ENCODE results near the gene DAB1.

DAB1 gene

GRCh38 chr1:57450981-57451380, 27.1 kb upstream of the DAB1 start:
- ChIA-PET POLR2A (no interaction called here), CTCF (interaction anchor here (1.0 kb wide), 1 partner anchor 10 kb away, joined by 4 read pairs; no protein-coding TSS in a partner anchor)
- TF ChIP-seq NFRKB (IDR thresholded peaks at IDR 0.05) = no peak
- no peak for DNase-seq (ENCODE audit: extremely low spot score)

- POLR2A ChIA-PET = no interaction called here
- no peak for DNase-seq (ENCODE audit: extremely low spot score)
- TF ChIP-seq FOXK2 (IDR thresholded peaks at IDR 0.05) (no peak), FOXM1 (IDR thresholded peaks at IDR 0.05; ENCODE audit: borderline replicate concordance) (no peak), L3MBTL2 (conservative IDR thresholded peaks at IDR 0.05) (no peak), FOXA1 (IDR thresholded peaks at IDR 0.05) (no peak), LEF1 (IDR thresholded peaks at IDR 0.05; ENCODE audit: borderline replicate concordance) (no peak), CTBP1 (IDR thresholded peaks at IDR 0.05; ENCODE audit: borderline replicate concordance) (no peak), ELF4 (IDR thresholded peaks at IDR 0.05) (no peak), PKNOX1 (IDR thresholded peaks at IDR 0.05) (no peak), ARNT (IDR thresholded peaks at IDR 0.05) (no peak), ZNF384 (IDR thresholded peaks at IDR 0.05) (no peak), BHLHE40 (IDR thresholded peaks at IDR 0.05; ENCODE audit: borderline replicate concordance) (no peak), TARDBP (IDR thresholded peaks at IDR 0.05) (no peak)
- CTCF ChIA-PET = no interaction called here
Measured at GRCh38 chr1:57447551-57447950, 23.7 kb upstream of the DAB1 start.

DNA sequence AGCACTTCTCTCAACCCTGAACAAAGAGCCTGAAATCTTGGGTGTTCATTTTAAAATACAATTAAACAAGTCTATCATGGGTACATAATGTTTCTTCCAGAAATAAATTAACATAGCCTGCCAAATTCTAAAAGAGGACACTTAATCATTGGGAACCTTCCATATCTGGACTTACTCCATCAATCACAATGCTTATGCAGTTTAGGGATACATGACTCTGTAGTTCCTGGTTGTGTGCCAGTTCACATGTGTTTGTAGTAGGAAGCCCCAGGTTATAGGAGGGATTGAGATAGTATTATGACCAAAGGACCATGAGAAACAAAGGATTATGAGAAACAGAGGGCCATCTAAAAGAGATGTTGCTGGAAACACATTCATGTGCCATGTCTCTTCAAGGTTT, 19.1 kb upstream of the DAB1 start:
- CTCF ChIA-PET = no interaction called here
- DNase-seq (ENCODE audit: extremely low spot score) = no peak
- POLR2A ChIA-PET = no interaction called here
- TF ChIP-seq L3MBTL2 (conservative IDR thresholded peaks at IDR 0.05) (no peak), TARDBP (IDR thresholded peaks at IDR 0.05) (no peak), FOXM1 (IDR thresholded peaks at IDR 0.05; ENCODE audit: borderline replicate concordance) (no peak), SP1 (IDR thresholded peaks at IDR 0.05) (no peak), FOXA1 (IDR thresholded peaks at IDR 0.05) (no peak), SUZ12 (IDR thresholded peaks at IDR 0.05) (no peak), ELF4 (IDR thresholded peaks at IDR 0.05) (no peak), NFRKB (IDR thresholded peaks at IDR 0.05) (no peak), HDGF (IDR thresholded peaks at IDR 0.05; ENCODE audit: borderline replicate concordance) (no peak), LEF1 (IDR thresholded peaks at IDR 0.05; ENCODE audit: borderline replicate concordance) (no peak), PKNOX1 (IDR thresholded peaks at IDR 0.05) (no peak), BHLHE40 (IDR thresholded peaks at IDR 0.05; ENCODE audit: borderline replicate concordance) (no peak), ARNT (IDR thresholded peaks at IDR 0.05) (no peak), FOXK2 (IDR thresholded peaks at IDR 0.05) (no peak), ZNF384 (IDR thresholded peaks at IDR 0.05) (no peak), CTBP1 (IDR thresholded peaks at IDR 0.05; ENCODE audit: borderline replicate concordance) (no peak)

DNA sequence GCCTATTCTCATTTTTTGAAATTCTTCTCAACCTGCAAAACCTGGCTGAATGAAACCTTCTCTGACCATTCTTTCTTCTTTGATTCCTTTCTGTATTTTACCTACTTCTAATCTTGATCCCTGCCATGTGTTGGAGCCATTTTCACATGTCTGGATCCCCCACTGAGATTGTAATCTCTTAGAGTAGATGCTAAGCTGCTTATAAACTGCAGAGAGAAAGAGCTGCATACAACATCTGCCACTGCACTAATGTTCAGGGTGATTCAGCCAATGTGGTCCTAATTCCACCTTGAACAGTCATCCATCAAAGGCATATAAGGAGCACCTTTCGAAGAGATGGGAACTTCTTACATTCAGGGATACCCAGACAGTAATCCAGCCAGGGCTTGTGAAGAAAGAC, 16.2 kb upstream of the DAB1 start:
- TF ChIP-seq L3MBTL2 (conservative IDR thresholded peaks at IDR 0.05) (no peak), HDGF (IDR thresholded peaks at IDR 0.05; ENCODE audit: borderline replicate concordance) (no peak), CTBP1 (IDR thresholded peaks at IDR 0.05; ENCODE audit: borderline replicate concordance) (no peak), LEF1 (IDR thresholded peaks at IDR 0.05; ENCODE audit: borderline replicate concordance) (no peak), SP1 (IDR thresholded peaks at IDR 0.05) (no peak), ZNF384 (IDR thresholded peaks at IDR 0.05) (no peak), ARNT (IDR thresholded peaks at IDR 0.05) (no peak), FOXM1 (IDR thresholded peaks at IDR 0.05; ENCODE audit: borderline replicate concordance) (no peak), SUZ12 (IDR thresholded peaks at IDR 0.05) (no peak), FOXK2 (IDR thresholded peaks at IDR 0.05) (no peak), PKNOX1 (IDR thresholded peaks at IDR 0.05) (no peak), ELF4 (IDR thresholded peaks at IDR 0.05) (no peak), BHLHE40 (IDR thresholded peaks at IDR 0.05; ENCODE audit: borderline replicate concordance) (no peak), NFRKB (IDR thresholded peaks at IDR 0.05) (no peak), TARDBP (IDR thresholded peaks at IDR 0.05) (no peak)
- no peak for DNase-seq (ENCODE audit: extremely low spot score)
- ChIA-PET POLR2A (no interaction called here), CTCF (interaction anchor here (0.7 to 1.5 kb wide), 3 partner anchors 13 to 60 kb away, joined by 3 read pairs; no protein-coding TSS in a partner anchor)

- no peak for DNase-seq (ENCODE audit: extremely low spot score)
- TF ChIP-seq HDGF (IDR thresholded peaks at IDR 0.05; ENCODE audit: borderline replicate concordance) (no peak), BHLHE40 (IDR thresholded peaks at IDR 0.05; ENCODE audit: borderline replicate concordance) (no peak), TARDBP (IDR thresholded peaks at IDR 0.05) (no peak), PKNOX1 (IDR thresholded peaks at IDR 0.05) (no peak), FOXK2 (IDR thresholded peaks at IDR 0.05) (no peak), FOXA1 (IDR thresholded peaks at IDR 0.05) (no peak), ZNF384 (IDR thresholded peaks at IDR 0.05) (no peak), LEF1 (IDR thresholded peaks at IDR 0.05; ENCODE audit: borderline replicate concordance) (no peak), ARNT (IDR thresholded peaks at IDR 0.05) (no peak), ELF4 (IDR thresholded peaks at IDR 0.05) (no peak), CTBP1 (IDR thresholded peaks at IDR 0.05; ENCODE audit: borderline replicate concordance) (no peak), FOXM1 (IDR thresholded peaks at IDR 0.05; ENCODE audit: borderline replicate concordance) (no peak)
- ChIA-PET CTCF (no interaction called here), POLR2A (interaction anchor here (0.5 kb wide), 1 partner anchor 426 kb away, joined by 3 read pairs; no protein-coding TSS in a partner anchor)
Measured at GRCh38 chr1:57431400-57431799, 7.5 kb upstream of the DAB1 start.
